Testis (tissue), 2 donors: ENCODE data around the gene RETREG2.

ENCODE experiments used
- CTCF ChIP-seq, 3 experiments: fragments of 450-650 bp in 2 of 3; fragments of 200-600 bp in 1 of 3; sonication (generic) in 1 of 3; IDR thresholded peaks; one replicate each; pipeline ENCODE4 v1.5.1; 2016 to 2019; ENCODE audit warnings: antibody characterized with exemption in 3 of 3, mild to moderate bottlenecking in 2 of 3, moderate library complexity in 1 of 3
- POLR2A ChIP-seq: fragments of 450-650 bp; IDR thresholded peaks from one replicate; pipeline ENCODE4 v1.6.1; 2017; ENCODE audit warnings: antibody characterized with exemption, mild to moderate bottlenecking, moderate library complexity

- no peak for TF ChIP-seq POLR2A
- no peak for TF ChIP-seq CTCF (IDR thresholded peaks at IDR 0.05)
Measured at GRCh38 chr2:219183151-219183772, 5.2 kb downstream of the RETREG2 start.
